Gastroesophageal sphincter (tissue), 3 donors: ENCODE results near the gene ITPK1.

Experiments used
- CTCF ChIP-seq, 4 experiments: fragments of 200-600 bp in 2 of 4; fragments of 450-650 bp in 2 of 4; sonication (generic) in 1 of 4; IDR thresholded peaks; one replicate each; pipeline ENCODE4 v1.5.1; 2017 to 2019; ENCODE audit warnings: antibody characterized with exemption in 4 of 4, mild to moderate bottlenecking in 2 of 4, moderate library complexity in 2 of 4
- EP300 ChIP-seq: sonication (generic); formaldehyde crosslinking; IDR thresholded peaks from one replicate; pipeline ENCODE4 v1.6.1; 2017; ENCODE audit warnings: antibody characterized with exemption, mild to moderate bottlenecking
- POLR2AphosphoS5 ChIP-seq: sonication (generic); formaldehyde crosslinking; IDR thresholded peaks from one replicate; pipeline ENCODE4 v1.6.1; 2017; ENCODE audit warnings: antibody characterized with exemption

GRCh38 chr14:93044121-93044520, 71.6 kb downstream of the ITPK1 start:
- TF ChIP-seq CTCF (IDR thresholded peaks at IDR 0.05) (no peak), POLR2AphosphoS5 (no peak), EP300 (no peak)
